HepG2 (cell line): ENCODE data around the gene C1orf115. TPM values are rescaled to one million over a fixed set of nuclear protein-coding genes. Genes with fewer than 3 reads are reported as not detected.

Source experiments
- CEBPG ChIP-seq: IDR thresholded peaks from 2 replicates; pipeline ENCODE4 v1.6.1; 2016
- DBP ChIP-seq: sonication (generic); formaldehyde crosslinking; IDR thresholded peaks from 2 replicates; pipeline ENCODE4 v1.4.0; 2020; ENCODE audit warnings: missing genetic modification reagents; ENCODE audit errors: not compliant biosample characterization
- HES4 ChIP-seq: sonication (generic); formaldehyde crosslinking; IDR thresholded peaks from 2 replicates; pipeline ENCODE4 v1.9.0; 2021; ENCODE audit warnings: mild to moderate bottlenecking, missing genetic modification reagents, borderline replicate concordance
- PHF5A ChIP-seq: IDR thresholded peaks from one replicate; pipeline ENCODE4 v1.6.1; 2018; ENCODE audit warnings: low read depth, missing genetic modification reagents; ENCODE audit not compliant: unreplicated experiment
- POGK ChIP-seq: sonication (generic); formaldehyde crosslinking; conservative IDR thresholded peaks from 2 replicates; pipeline ENCODE4 v1.8.0; 2022; ENCODE audit warnings: mild to moderate bottlenecking, moderate library complexity, missing genetic modification reagents
- REXO4 ChIP-seq: sonication (generic); formaldehyde crosslinking; IDR thresholded peaks from 2 replicates; pipeline ENCODE4 v1.8.0; 2022; ENCODE audit warnings: missing genetic modification reagents, mild to moderate bottlenecking, borderline replicate concordance
- SOX6 ChIP-seq, 2 experiments: fragments of 450-650 bp in 1 of 2; sonication (generic) in 1 of 2; formaldehyde crosslinking in 1 of 2; IDR thresholded peaks; 2 replicates each; pipeline versions ENCODE4 v1.4.0 to v1.6.1; 2017 to 2020; ENCODE audit warnings: antibody characterized with exemption in 1 of 2, mild to moderate bottlenecking in 1 of 2, missing genetic modification reagents in 1 of 2
- TAF1 ChIP-seq: sonication (generic); formaldehyde crosslinking; IDR thresholded peaks from 2 replicates; pipeline ENCODE4 v1.4.0; 2020; ENCODE audit warnings: missing genetic modification reagents
- TSC22D2 ChIP-seq: sonication (generic); formaldehyde crosslinking; IDR thresholded peaks from 2 replicates; pipeline ENCODE4 v1.5.1; 2020; ENCODE audit warnings: missing genetic modification reagents, mild to moderate bottlenecking, borderline replicate concordance
- ZBED4 ChIP-seq: sonication (generic); formaldehyde crosslinking; IDR thresholded peaks from 2 replicates; pipeline ENCODE4 v1.4.0; 2020; ENCODE audit warnings: missing genetic modification reagents, borderline replicate concordance
- ZBTB37 ChIP-seq: sonication (generic); formaldehyde crosslinking; IDR thresholded peaks from 2 replicates; pipeline ENCODE4 v1.4.0; 2020; ENCODE audit warnings: mild to moderate bottlenecking, missing genetic modification reagents
- ZKSCAN5 ChIP-seq: sonication (generic); formaldehyde crosslinking; IDR thresholded peaks from 2 replicates; pipeline ENCODE4 v1.5.1; 2020; ENCODE audit warnings: mild to moderate bottlenecking, missing genetic modification reagents
- ZNF101 ChIP-seq: sonication (generic); formaldehyde crosslinking; IDR thresholded peaks from 2 replicates; pipeline ENCODE4 v1.4.0; 2020; ENCODE audit warnings: mild to moderate bottlenecking, low read depth, missing genetic modification reagents, borderline replicate concordance
- ZNF296 ChIP-seq: sonication (generic); formaldehyde crosslinking; conservative IDR thresholded peaks from 2 replicates; pipeline ENCODE4 v1.5.0; 2020; ENCODE audit warnings: mild to moderate bottlenecking, missing genetic modification reagents
- ZNF513 ChIP-seq: sonication (generic); formaldehyde crosslinking; conservative IDR thresholded peaks from 2 replicates; pipeline ENCODE4 v1.5.0; 2020; ENCODE audit warnings: missing genetic modification reagents
- ZNF549 ChIP-seq: sonication (generic); formaldehyde crosslinking; IDR thresholded peaks from 2 replicates; pipeline ENCODE4 v1.5.0; 2020; ENCODE audit warnings: missing genetic modification reagents
- ZNF616 ChIP-seq: sonication (generic); formaldehyde crosslinking; IDR thresholded peaks from 2 replicates; pipeline ENCODE4 v1.5.0; 2020; ENCODE audit warnings: low read depth, mild to moderate bottlenecking, missing genetic modification reagents
- ZNF703 ChIP-seq: sonication (generic); formaldehyde crosslinking; IDR thresholded peaks from 2 replicates; pipeline ENCODE4 v1.5.1; 2020; ENCODE audit warnings: missing genetic modification reagents, mild to moderate bottlenecking, moderate library complexity, borderline replicate concordance
- polyA plus RNA-seq, 8 experiments: library from polyadenylated mRNA; depleted of rRNA in 3 of 8; stranded (reverse) in 7 of 8; unstranded in 1 of 8; fragments of >200 nt; fragmentation: Illumina TruSeq in 4 of 8; extraction: Trizol in 4 of 8; gene quantifications; 2 replicates each; pipeline versions ENCODE4 v1.2.1 to v1.2.3, GENCODE V29; 2011 to 2016; ENCODE audit warnings: low read depth in 4 of 8, missing spikeins in 1 of 8, mixed read lengths in 1 of 8; ENCODE audit not compliant: insufficient read depth in 1 of 8
- total RNA-seq, 5 experiments: library from RNA; depleted of rRNA; stranded (reverse); fragments of >200 nt; fragmentation: Illumina TruSeq; extraction: Trizol; gene quantifications; 2 replicates each; pipeline ENCODE4 v1.2.3, GENCODE V29; 2016; ENCODE audit warnings: low read depth in 1 of 5

The C1orf115 gene
- total and polyA plus RNA-seq, 2 of the 13 experiments (the other 11 are each of a cell fraction or from before 2014, with no cell fraction given) = 25.2 to 85.9 TPM

- no peak for TF ChIP-seq HES4 (CRISPR knock-in tag)
- peak; percentile 55 for TF ChIP-seq PHF5A (CRISPR knock-in tag)
- no peak for TF ChIP-seq ZNF513
- TF ChIP-seq ZNF549 = no peak
- TF ChIP-seq SOX6 (IDR thresholded peaks at IDR 0.05) = no peak
- TF ChIP-seq SOX6 (CRISPR knock-in tag; IDR thresholded peaks at IDR 0.05) = peak; percentile 64
- peak; percentile 81 for TF ChIP-seq POGK (CRISPR knock-in tag)
- TF ChIP-seq ZKSCAN5 (CRISPR knock-in tag) = no peak
- 0 out of 2 replicates have a peak, but pooled peaks have one; percentile 26 for TF ChIP-seq TSC22D2
- TF ChIP-seq ZNF703 (CRISPR knock-in tag) = no peak
- TF ChIP-seq ZBED4 (CRISPR knock-in tag) = peak; percentile 82; the same call in 1 of the 2 replicates
- no peak for TF ChIP-seq REXO4 (CRISPR knock-in tag)
- TF ChIP-seq ZBTB37 (CRISPR knock-in tag) = no peak
- no peak for TF ChIP-seq ZNF101 (CRISPR knock-in tag)
- TF ChIP-seq ZNF616 (CRISPR knock-in tag) = no peak
- no peak for TF ChIP-seq ZNF296 (CRISPR knock-in tag)
- TF ChIP-seq TAF1 (CRISPR knock-in tag) = peak; percentile 83; the same call in 1 of the 2 replicates
- 0 out of 2 replicates have a peak, but pooled peaks have one; percentile 27 for TF ChIP-seq CEBPG
- TF ChIP-seq DBP = no peak
Measured at GRCh38 chr1:220690140-220691052, at the start of gene C1orf115 (continued).
